Astrocyte (in vitro differentiated cells and primary cell): ENCODE measurements around the gene FBLN5. TPM values are rescaled to one million over a fixed set of nuclear protein-coding genes. Genes with fewer than 3 reads are reported as not detected.

Experiments
- DNase-seq: peaks from one replicate; pipeline ENCODE4 v3.0.0-alpha.2; 2010; ENCODE audit warnings: low read depth
- FAIRE-seq: peaks from 2 replicates; lab custom pipeline; 2011; peaks lifted over from hg19 to GRCh38; lab: Jason Lieb, UNC
- H2AFZ ChIP-seq: 2 replicates; pipeline ENCODE4 v1.6.0; 2012; ENCODE audit warnings: low read depth, low read length, inconsistent platforms
- H3K27ac ChIP-seq: 2 replicates; pipeline ENCODE4 v1.5.1; 2011; ENCODE audit warnings: low read depth, low read length, inconsistent platforms
- H3K27me3 ChIP-seq: 2 replicates; pipeline ENCODE4 v1.6.0; 2011; ENCODE audit warnings: low read length, inconsistent platforms; ENCODE audit not compliant: insufficient read depth
- H3K36me3 ChIP-seq: 2 replicates; pipeline ENCODE4 v1.5.1; 2011; ENCODE audit warnings: low read length, inconsistent platforms; ENCODE audit not compliant: insufficient read depth
- H3K4me1 ChIP-seq: 2 replicates; pipeline ENCODE4 v1.5.1; 2011; ENCODE audit warnings: low read length, inconsistent platforms; ENCODE audit not compliant: insufficient read depth
- H3K4me2 ChIP-seq: 2 replicates; pipeline ENCODE4 v1.6.0; 2012; ENCODE audit warnings: low read length, inconsistent platforms
- H3K4me3 ChIP-seq: 2 replicates; pipeline ENCODE4 v1.5.1; 2011; ENCODE audit warnings: low read depth, mild to moderate bottlenecking, low read length, inconsistent platforms; ENCODE audit not compliant: insufficient read depth
- H3K79me2 ChIP-seq: 2 replicates; pipeline ENCODE4 v1.6.0; 2012; ENCODE audit warnings: mild to moderate bottlenecking, low read length, inconsistent platforms; ENCODE audit not compliant: insufficient read depth
- H3K9ac ChIP-seq: 2 replicates; pipeline ENCODE4 v1.6.0; 2012; ENCODE audit warnings: mild to moderate bottlenecking, low read length, inconsistent platforms
- H3K9me3 ChIP-seq: 2 replicates; pipeline ENCODE4 v1.5.1; 2012; ENCODE audit warnings: low read depth, mild to moderate bottlenecking, low read length, inconsistent platforms; ENCODE audit not compliant: insufficient read depth
- H4K20me1 ChIP-seq: 2 replicates; pipeline ENCODE4 v1.6.0; 2012; ENCODE audit warnings: low read length, inconsistent platforms; ENCODE audit not compliant: insufficient read depth
- H3K27ac Mint-ChIP-seq: one replicate; pipeline ENCODE4 v1.8.0; 2021; ENCODE audit warnings: mild to moderate bottlenecking, mixed read lengths; ENCODE audit not compliant: unreplicated experiment
- H3K27me3 Mint-ChIP-seq: one replicate; pipeline ENCODE4 v1.8.0; 2021; ENCODE audit warnings: low read depth, mixed read lengths; ENCODE audit not compliant: unreplicated experiment
- H3K36me3 Mint-ChIP-seq: one replicate; pipeline ENCODE4 v1.8.0; 2021; ENCODE audit warnings: low read depth, mixed read lengths; ENCODE audit not compliant: unreplicated experiment
- H3K4me1 Mint-ChIP-seq: one replicate; pipeline ENCODE4 v1.8.0; 2021; ENCODE audit warnings: low read depth, mixed read lengths; ENCODE audit not compliant: unreplicated experiment
- H3K4me3 Mint-ChIP-seq: one replicate; pipeline ENCODE4 v1.8.0; 2021; ENCODE audit warnings: mild to moderate bottlenecking, moderate library complexity, mixed read lengths; ENCODE audit not compliant: unreplicated experiment
- H3K9me3 Mint-ChIP-seq: one replicate; pipeline ENCODE4 v1.8.0; 2021; ENCODE audit warnings: mild to moderate bottlenecking, mixed read lengths; ENCODE audit not compliant: unreplicated experiment
- EZH2 ChIP-seq: IDR thresholded peaks from 2 replicates; pipeline ENCODE4 v1.6.1; 2012; ENCODE audit warnings: mild to moderate bottlenecking, low read length, inconsistent platforms; ENCODE audit not compliant: insufficient read depth
- total RNA-seq: library from RNA; stranded (reverse); gene quantifications from 2 replicates; pipeline ENCODE4 v1.2.1, GENCODE V29; 2021
- TF ChIP-seq, protein P1 (sequence below): IDR thresholded peaks from 2 replicates; pipeline ENCODE4 v1.5.1; 2011; ENCODE audit warnings: low read depth, mild to moderate bottlenecking, inconsistent platforms, low read length, moderate library complexity; ENCODE audit not compliant: insufficient read depth

FBLN5 gene
- total RNA-seq, 1 donor from 2014 or later, result 12.5 TPM

DNA sequence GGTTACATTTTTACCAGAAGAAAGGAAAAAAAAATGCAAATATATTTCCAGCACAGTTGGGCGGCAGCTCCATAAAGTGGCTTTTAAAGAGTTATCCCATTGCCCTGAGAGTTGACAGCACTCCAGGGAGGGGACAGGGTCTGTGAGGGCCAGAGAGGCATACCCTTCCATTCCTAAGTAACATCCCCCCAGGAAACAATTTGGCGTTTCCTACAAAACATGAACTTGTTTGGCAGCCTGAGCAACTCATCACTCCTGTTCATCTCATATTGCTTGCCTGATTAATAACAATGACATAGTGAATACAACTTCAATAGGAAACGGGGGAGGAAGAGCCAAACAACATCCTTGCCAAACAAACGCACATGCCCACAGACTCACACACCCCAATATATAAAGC lies 103.5 kb downstream of the FBLN5 start:
- Histone ChIP-seq H3K36me3 (no peaks in the 10 kb centered on the region), H4K20me1 (no peaks in the 10 kb centered on the region), H3K4me2 (no peak overlapping the region), H3K4me1 (no peaks in the 10 kb centered on the region), H3K27me3 (peaks cover 14% of the 10 kb centered on the region), H3K27ac (no peak overlapping the region), H3K9ac (no peak overlapping the region), H3K9me3 (no peaks in the 10 kb centered on the region), H3K79me2 (no peaks in the 10 kb centered on the region), H3K4me3 (no peak overlapping the region), H2AFZ (no peak overlapping the region)
- FAIRE-seq (no peak), DNase-seq (no peak)
- Mint-ChIP-seq H3K4me1 (no peaks in the 10 kb centered on the region), H3K36me3 (no peaks in the 10 kb centered on the region), H3K4me3 (no peak overlapping the region), H3K27ac (no peak overlapping the region), H3K27me3 (peaks cover 19% of the 10 kb centered on the region), H3K9me3 (no peaks in the 10 kb centered on the region)
- TF ChIP-seq EZH2, result no peak
- TF ChIP-seq, protein P1, sequence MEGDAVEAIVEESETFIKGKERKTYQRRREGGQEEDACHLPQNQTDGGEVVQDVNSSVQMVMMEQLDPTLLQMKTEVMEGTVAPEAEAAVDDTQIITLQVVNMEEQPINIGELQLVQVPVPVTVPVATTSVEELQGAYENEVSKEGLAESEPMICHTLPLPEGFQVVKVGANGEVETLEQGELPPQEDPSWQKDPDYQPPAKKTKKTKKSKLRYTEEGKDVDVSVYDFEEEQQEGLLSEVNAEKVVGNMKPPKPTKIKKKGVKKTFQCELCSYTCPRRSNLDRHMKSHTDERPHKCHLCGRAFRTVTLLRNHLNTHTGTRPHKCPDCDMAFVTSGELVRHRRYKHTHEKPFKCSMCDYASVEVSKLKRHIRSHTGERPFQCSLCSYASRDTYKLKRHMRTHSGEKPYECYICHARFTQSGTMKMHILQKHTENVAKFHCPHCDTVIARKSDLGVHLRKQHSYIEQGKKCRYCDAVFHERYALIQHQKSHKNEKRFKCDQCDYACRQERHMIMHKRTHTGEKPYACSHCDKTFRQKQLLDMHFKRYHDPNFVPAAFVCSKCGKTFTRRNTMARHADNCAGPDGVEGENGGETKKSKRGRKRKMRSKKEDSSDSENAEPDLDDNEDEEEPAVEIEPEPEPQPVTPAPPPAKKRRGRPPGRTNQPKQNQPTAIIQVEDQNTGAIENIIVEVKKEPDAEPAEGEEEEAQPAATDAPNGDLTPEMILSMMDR, result no peak

DNA sequence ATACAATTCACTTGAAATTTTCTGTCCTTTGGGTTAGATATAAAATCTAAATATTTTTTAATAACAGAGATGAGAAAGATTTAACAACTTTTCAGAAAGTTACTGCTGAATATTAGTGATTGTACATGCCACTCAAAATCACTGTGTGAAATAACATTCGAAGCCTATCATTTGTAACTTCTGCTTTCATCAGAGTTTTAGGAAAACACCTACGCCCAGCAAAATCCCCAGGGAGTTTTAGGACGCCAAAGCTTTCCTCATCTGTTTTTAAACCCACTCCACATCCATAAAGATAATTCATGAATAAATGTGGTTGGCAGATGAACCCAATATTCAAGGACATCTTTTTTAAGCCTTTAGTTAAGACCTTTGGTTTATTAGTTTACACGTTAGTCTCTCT lies 104.1 kb downstream of the FBLN5 start:
- Mint-ChIP-seq H3K4me1 (no peaks in the 10 kb centered on the region), H3K9me3 (no peaks in the 10 kb centered on the region), H3K36me3 (no peaks in the 10 kb centered on the region), H3K27ac (no peak overlapping the region), H3K4me3 (no peak overlapping the region), H3K27me3 (peaks cover 16% of the 10 kb centered on the region)
- H3K9ac ChIP-seq, result no peak overlapping the region
- no peaks in the 10 kb centered on the region for H3K4me1 ChIP-seq
- FAIRE-seq (no peak), DNase-seq (no peak)
- no peak overlapping the region for H2AFZ ChIP-seq
- peaks cover 12% of the 10 kb centered on the region for H3K27me3 ChIP-seq
- no peaks in the 10 kb centered on the region for H3K9me3 ChIP-seq
- no peak for TF ChIP-seq EZH2
- TF ChIP-seq, protein P1, result no peak
- H3K79me2 ChIP-seq, result no peaks in the 10 kb centered on the region
- H4K20me1 ChIP-seq, result no peaks in the 10 kb centered on the region
- no peak overlapping the region for H3K4me2 ChIP-seq
- H3K36me3 ChIP-seq, result no peaks in the 10 kb centered on the region
- H3K27ac ChIP-seq, result no peak overlapping the region
- no peak overlapping the region for H3K4me3 ChIP-seq

DNA sequence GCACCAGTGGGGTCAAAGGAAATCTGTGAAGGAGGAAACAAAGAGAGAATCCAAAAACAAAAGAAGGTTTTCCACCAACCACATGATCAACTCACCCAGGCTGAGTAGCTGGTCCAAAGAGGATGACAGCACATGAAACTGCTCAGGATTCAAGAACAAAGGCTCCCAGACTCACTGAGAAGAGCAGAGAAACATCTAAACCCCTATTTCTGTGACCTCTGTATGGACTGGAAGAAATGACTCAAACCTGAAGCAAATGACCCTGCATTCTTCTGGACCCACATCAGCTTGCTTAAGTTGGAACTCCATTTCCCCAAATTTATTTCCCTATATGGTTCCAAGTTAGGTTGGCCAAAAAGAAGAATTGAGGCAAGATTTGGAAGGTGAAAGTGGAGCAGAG lies 106.4 kb downstream of the FBLN5 start:
- no peaks in the 10 kb centered on the region for H3K9me3 ChIP-seq
- Mint-ChIP-seq H3K4me3 (no peak overlapping the region), H3K36me3 (no peaks in the 10 kb centered on the region), H3K4me1 (no peaks in the 10 kb centered on the region), H3K9me3 (no peaks in the 10 kb centered on the region), H3K27ac (no peak overlapping the region), H3K27me3 (peaks cover 24% of the 10 kb centered on the region)
- DNase-seq (no peak), FAIRE-seq (no peak)
- no peaks in the 10 kb centered on the region for H3K4me1 ChIP-seq
- H4K20me1 ChIP-seq, result no peaks in the 10 kb centered on the region
- no peak overlapping the region for H3K27ac ChIP-seq
- no peaks in the 10 kb centered on the region for H3K36me3 ChIP-seq
- H3K27me3 ChIP-seq, result peaks cover 24% of the 10 kb centered on the region
- TF ChIP-seq, protein P1, result no peak
- no peak for TF ChIP-seq EZH2
- no peak overlapping the region for H3K4me2 ChIP-seq
- H3K79me2 ChIP-seq, result no peaks in the 10 kb centered on the region
- H3K9ac ChIP-seq, result no peak overlapping the region
- H3K4me3 ChIP-seq, result no peak overlapping the region
- H2AFZ ChIP-seq, result no peak overlapping the region
